ENCODE measurements around the gene TTLL13.
"Not testable (repeated sequence)": the region's sequence is repeated elsewhere in the genome, so short reads cannot be mapped to it uniquely, and the experiment has no call there.

The TTLL13 gene

DNA sequence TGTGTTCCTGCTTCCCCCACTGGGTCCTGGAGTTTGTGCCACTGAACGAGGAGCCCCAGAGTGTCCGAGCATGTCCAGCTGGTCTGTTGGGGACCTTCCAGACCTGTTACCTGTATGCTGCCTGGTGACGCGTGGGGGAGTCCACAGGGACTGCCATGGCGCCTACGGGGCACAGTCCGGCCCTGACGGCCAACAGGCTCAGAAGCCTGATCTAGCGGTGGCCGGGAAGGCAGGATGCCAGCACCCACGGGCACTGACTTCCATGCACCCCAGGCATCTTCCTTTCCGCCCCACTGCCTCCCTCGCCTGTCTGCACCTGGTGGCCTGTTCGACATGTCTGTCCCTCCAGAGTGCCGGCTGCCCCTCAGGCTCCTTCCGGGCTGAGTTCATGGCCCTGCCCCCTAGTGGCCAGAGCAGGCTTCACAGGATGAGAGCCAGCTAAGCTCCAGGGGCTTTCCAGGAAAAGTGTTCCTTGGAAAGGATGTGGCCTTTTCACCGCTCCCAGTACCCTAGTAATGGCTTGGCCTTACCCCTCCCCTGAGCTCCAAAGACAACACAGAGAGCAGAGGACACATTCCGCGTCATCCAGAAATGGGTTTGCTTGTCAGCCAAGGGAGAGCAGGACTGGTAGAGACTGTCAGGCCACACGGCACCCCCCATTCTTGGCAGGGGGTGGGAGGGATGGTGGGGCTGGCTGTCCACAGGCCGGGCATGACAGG is 51.8 kb downstream of the TTLL13 start:
- no peaks in the 10 kb centered on the region for H3K79me2 ChIP-seq (ENCODE audit: low read length)
- peaks cover 12% of the 10 kb centered on the region for H3F3A ChIP-seq (ENCODE audit: insufficient read depth, low read length)
- peak overlapping the region; percentile 23; the same call in 1 of the 2 replicates for H3K4me2 ChIP-seq (ENCODE audit: low read depth, low read length)
- H3K9me3 ChIP-seq (replicated peaks; ENCODE audit: insufficient read depth, low read length), result no peaks in the 10 kb centered on the region
- TF ChIP-seq EZH2phosphoT487 (IDR thresholded peaks at IDR 0.05; ENCODE audit: low read length), result no peak
- TF ChIP-seq, protein P1, sequence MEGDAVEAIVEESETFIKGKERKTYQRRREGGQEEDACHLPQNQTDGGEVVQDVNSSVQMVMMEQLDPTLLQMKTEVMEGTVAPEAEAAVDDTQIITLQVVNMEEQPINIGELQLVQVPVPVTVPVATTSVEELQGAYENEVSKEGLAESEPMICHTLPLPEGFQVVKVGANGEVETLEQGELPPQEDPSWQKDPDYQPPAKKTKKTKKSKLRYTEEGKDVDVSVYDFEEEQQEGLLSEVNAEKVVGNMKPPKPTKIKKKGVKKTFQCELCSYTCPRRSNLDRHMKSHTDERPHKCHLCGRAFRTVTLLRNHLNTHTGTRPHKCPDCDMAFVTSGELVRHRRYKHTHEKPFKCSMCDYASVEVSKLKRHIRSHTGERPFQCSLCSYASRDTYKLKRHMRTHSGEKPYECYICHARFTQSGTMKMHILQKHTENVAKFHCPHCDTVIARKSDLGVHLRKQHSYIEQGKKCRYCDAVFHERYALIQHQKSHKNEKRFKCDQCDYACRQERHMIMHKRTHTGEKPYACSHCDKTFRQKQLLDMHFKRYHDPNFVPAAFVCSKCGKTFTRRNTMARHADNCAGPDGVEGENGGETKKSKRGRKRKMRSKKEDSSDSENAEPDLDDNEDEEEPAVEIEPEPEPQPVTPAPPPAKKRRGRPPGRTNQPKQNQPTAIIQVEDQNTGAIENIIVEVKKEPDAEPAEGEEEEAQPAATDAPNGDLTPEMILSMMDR (IDR thresholded peaks at IDR 0.05; ENCODE audit: low read length), result peak; percentile 93
- H3K9me2 ChIP-seq (replicated peaks; ENCODE audit: insufficient read depth, low read length), result no peaks in the 10 kb centered on the region
- DNase-seq, result peak; percentile 52
- no peak overlapping the region for H3K4me3 ChIP-seq (ENCODE audit: low read length)
- no peaks in the 10 kb centered on the region; the same call in 1 of the 2 replicates for H3K27me3 ChIP-seq (replicated peaks; ENCODE audit: insufficient read depth, low read length)
- 0 out of 2 replicates have a peak overlapping the region, but pooled peaks have one; percentile 3 for H2AFZ ChIP-seq (ENCODE audit: low read length)
- no peak overlapping the region for H3K9ac ChIP-seq (ENCODE audit: low read length)
- H3K36me3 ChIP-seq (replicated peaks; ENCODE audit: insufficient read depth, low read length), result no peaks in the 10 kb centered on the region
- peaks cover 5% of the 10 kb centered on the region; the same call in 1 of the 2 replicates for H3K4me1 ChIP-seq (ENCODE audit: low read length)
- no peak overlapping the region for H3K27ac ChIP-seq (ENCODE audit: low read length)
- H4K20me1 ChIP-seq (ENCODE audit: insufficient read depth, low read length), result no peaks in the 10 kb centered on the region

DNA sequence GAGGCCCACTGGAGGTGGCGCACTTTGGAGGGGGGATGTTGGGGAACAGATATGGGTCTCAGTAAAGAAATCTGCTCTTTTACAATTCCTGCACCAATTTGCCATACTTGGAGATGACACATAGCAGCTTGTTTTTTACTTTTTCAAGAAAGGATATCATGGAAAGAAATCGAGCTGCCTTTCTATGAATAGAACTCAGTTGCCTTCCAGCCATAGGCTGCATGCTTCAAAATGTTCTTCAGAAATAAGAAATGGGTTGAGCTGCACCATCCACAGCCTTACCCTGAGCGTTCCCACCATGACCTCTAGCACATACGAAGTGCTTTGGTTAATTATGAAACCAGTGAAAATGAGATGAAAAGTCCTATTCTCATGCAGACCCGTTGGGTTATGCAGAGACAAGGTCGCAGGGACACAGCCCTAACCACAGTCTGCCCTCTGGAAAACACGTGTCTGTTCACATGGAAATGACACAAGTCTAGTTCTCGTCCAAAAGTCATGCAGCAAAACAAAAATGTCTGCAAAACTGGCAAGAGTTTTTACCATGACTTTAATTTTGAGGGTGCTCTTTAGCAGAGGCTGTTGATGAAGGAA is 52.4 kb downstream of the TTLL13 start:
- no peak overlapping the region for H2AFZ ChIP-seq (ENCODE audit: low read length)
- no peaks in the 10 kb centered on the region for H3K4me1 ChIP-seq (ENCODE audit: low read length)
- DNase-seq, result no peak
- H3K36me3 ChIP-seq (replicated peaks; ENCODE audit: insufficient read depth, low read length), result no peaks in the 10 kb centered on the region
- no peak overlapping the region for H3K4me2 ChIP-seq (ENCODE audit: low read depth, low read length)
- no peak overlapping the region for H3K4me3 ChIP-seq (ENCODE audit: low read length)
- no peaks in the 10 kb centered on the region for H3K79me2 ChIP-seq (ENCODE audit: low read length)
- no peaks in the 10 kb centered on the region for H3K9me2 ChIP-seq (replicated peaks; ENCODE audit: insufficient read depth, low read length)
- H3K9ac ChIP-seq (ENCODE audit: low read length), result no peak overlapping the region
- no peaks in the 10 kb centered on the region for H3K9me3 ChIP-seq (replicated peaks; ENCODE audit: insufficient read depth, low read length)
- TF ChIP-seq, protein P1 (IDR thresholded peaks at IDR 0.05; ENCODE audit: low read length), result no peak
- no peak for TF ChIP-seq EZH2phosphoT487 (IDR thresholded peaks at IDR 0.05; ENCODE audit: low read length)
- TF ChIP-seq EZH2 (optimal IDR thresholded peaks at IDR 0.05; ENCODE audit: low read depth, low read length), result no peak
- H4K20me1 ChIP-seq (ENCODE audit: insufficient read depth, low read length), result no peaks in the 10 kb centered on the region
- peaks cover 9% of the 10 kb centered on the region for H3F3A ChIP-seq (ENCODE audit: insufficient read depth, low read length)
- no peaks in the 10 kb centered on the region; the same call in 1 of the 2 replicates for H3K27me3 ChIP-seq (replicated peaks; ENCODE audit: insufficient read depth, low read length)
- H3K27ac ChIP-seq (ENCODE audit: low read length), result no peak overlapping the region

DNA sequence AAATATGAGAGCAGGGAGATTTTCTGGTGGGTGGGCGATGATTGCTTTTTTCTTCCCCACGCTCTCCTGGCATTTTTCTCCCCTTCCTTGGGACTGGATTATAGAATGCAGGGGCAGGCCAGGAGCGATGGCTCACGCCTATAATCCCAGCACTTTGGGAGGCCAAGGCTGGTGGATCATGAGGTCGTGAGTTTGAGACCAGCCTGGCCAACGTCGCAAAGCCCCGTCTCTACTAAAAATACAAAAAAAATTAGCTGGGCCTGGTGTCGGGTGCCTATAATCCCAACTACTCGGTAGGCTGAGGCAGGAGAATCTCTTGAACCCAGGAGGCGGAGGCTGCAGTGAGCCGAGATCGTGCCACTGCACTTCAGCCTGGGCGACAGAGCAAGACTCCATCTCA is 56.0 kb downstream of the TTLL13 start:
- H3K9me2 ChIP-seq (replicated peaks; ENCODE audit: insufficient read depth, low read length); H3K27me3 ChIP-seq (replicated peaks; ENCODE audit: insufficient read depth, low read length); H3F3A ChIP-seq (ENCODE audit: insufficient read depth, low read length); H2AFZ ChIP-seq (ENCODE audit: low read length); H3K36me3 ChIP-seq (replicated peaks; ENCODE audit: insufficient read depth, low read length); H3K4me3 ChIP-seq (ENCODE audit: low read length); H4K20me1 ChIP-seq (ENCODE audit: insufficient read depth, low read length); H3K9me3 ChIP-seq (replicated peaks; ENCODE audit: insufficient read depth, low read length); H3K4me1 ChIP-seq (ENCODE audit: low read length); H3K4me2 ChIP-seq (ENCODE audit: low read depth, low read length); H3K27ac ChIP-seq (ENCODE audit: low read length); DNase-seq; H3K9ac ChIP-seq (ENCODE audit: low read length); H3K79me2 ChIP-seq (ENCODE audit: low read length): not testable (repeated sequence)

DNA sequence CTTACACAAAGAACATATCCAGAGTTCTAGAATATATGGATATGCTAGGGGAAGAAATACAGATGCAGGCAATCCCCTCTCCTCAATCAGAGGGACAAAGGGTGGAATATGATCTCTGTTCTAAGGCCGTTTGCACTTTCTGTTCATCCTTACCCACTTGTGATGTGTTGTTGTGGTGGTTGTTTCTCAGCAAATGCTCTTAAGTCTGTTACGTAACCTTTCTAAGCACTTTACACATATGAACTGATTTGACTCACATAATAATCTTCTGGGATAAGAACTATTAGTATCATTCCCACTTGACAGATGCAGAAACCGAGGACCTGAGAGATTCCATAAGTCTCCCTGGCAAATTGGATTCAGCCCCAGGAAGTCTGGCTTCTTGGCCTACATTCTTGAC is 56.6 kb downstream of the TTLL13 start:
- H3K4me1 ChIP-seq (ENCODE audit: low read length), result no peaks in the 10 kb centered on the region
- no peak overlapping the region for H3K4me3 ChIP-seq (ENCODE audit: low read length)
- no peaks in the 10 kb centered on the region for H3K9me3 ChIP-seq (replicated peaks; ENCODE audit: insufficient read depth, low read length)
- H3K36me3 ChIP-seq (replicated peaks; ENCODE audit: insufficient read depth, low read length), result no peaks in the 10 kb centered on the region
- H3K9ac ChIP-seq (ENCODE audit: low read length), result no peak overlapping the region
- no peak overlapping the region for H3K27ac ChIP-seq (ENCODE audit: low read length)
- no peaks in the 10 kb centered on the region for H3K79me2 ChIP-seq (ENCODE audit: low read length)
- no peaks in the 10 kb centered on the region for H3K27me3 ChIP-seq (replicated peaks; ENCODE audit: insufficient read depth, low read length)
- no peaks in the 10 kb centered on the region for H3F3A ChIP-seq (ENCODE audit: insufficient read depth, low read length)
- no peak overlapping the region for H3K4me2 ChIP-seq (ENCODE audit: low read depth, low read length)
- H3K9me2 ChIP-seq (replicated peaks; ENCODE audit: insufficient read depth, low read length), result no peaks in the 10 kb centered on the region
- no peaks in the 10 kb centered on the region for H4K20me1 ChIP-seq (ENCODE audit: insufficient read depth, low read length)
- no peak for DNase-seq
- TF ChIP-seq EZH2phosphoT487 (IDR thresholded peaks at IDR 0.05; ENCODE audit: low read length), result no peak
- TF ChIP-seq, protein P1 (IDR thresholded peaks at IDR 0.05; ENCODE audit: low read length), result no peak
- H2AFZ ChIP-seq (ENCODE audit: low read length), result no peak overlapping the region
